NT2/D1 (cell line): Measurements from ENCODE around the gene PARS2.

Source experiments
- SUZ12 ChIP-seq: IDR thresholded peaks from 2 replicates; pipeline ENCODE4 v1.6.1; 2011; ENCODE audit not compliant: insufficient read length, insufficient read depth; ENCODE audit errors: extremely low read depth
- ZNF274 ChIP-seq: IDR thresholded peaks from 2 replicates; pipeline ENCODE4 v1.6.1; 2011; ENCODE audit warnings: mild to moderate bottlenecking, low read depth, low read length

DNA sequence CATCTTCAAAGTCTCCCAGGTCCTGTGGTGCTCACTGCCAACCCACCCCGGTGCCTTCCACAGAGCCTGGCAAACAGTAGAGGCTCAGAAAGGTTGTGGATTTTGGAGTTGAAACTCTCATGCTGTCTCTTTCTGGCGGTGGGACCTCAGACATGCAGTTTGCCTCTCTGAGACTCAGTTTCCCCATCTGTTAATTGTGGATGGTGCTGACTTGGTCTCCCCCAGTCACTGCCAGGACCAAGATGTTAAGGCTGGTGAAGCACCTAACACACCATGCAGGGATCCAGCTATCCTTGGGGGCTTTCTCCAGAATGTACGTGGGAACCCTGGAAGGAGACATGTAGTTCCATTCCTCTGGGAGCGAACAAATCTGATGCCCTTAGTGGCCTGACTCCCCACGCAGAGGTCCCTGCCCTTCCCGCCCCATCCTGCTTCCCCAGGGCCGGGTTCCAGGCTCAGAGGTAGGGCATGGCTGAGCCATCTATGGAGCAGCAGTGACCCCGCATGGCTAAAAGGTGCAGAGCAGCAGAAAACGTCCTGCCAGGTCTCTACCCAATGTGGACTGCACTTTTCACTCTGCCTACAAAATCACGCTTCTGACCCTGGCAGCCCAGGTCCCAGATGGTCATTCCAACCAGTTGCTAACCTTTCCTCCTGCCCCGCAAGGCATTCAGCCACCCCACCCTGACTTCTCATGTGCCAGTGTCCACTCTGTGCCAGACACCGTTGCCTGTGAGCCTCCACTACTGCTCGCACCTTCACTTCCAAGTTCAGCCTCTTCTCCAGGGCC, 46.0 kb upstream of the PARS2 start:
- TF ChIP-seq SUZ12 (no peak), ZNF274 (no peak)
